ENCODE data around the gene C5orf63.
A peak's percentile ranks its signal among the peaks of the same experiment; 100 is the strongest.
"Not testable (repeated sequence)": the region's sequence is repeated elsewhere in the genome, so short reads cannot be mapped to it uniquely, and the experiment has no call there.

The C5orf63 gene

DNA sequence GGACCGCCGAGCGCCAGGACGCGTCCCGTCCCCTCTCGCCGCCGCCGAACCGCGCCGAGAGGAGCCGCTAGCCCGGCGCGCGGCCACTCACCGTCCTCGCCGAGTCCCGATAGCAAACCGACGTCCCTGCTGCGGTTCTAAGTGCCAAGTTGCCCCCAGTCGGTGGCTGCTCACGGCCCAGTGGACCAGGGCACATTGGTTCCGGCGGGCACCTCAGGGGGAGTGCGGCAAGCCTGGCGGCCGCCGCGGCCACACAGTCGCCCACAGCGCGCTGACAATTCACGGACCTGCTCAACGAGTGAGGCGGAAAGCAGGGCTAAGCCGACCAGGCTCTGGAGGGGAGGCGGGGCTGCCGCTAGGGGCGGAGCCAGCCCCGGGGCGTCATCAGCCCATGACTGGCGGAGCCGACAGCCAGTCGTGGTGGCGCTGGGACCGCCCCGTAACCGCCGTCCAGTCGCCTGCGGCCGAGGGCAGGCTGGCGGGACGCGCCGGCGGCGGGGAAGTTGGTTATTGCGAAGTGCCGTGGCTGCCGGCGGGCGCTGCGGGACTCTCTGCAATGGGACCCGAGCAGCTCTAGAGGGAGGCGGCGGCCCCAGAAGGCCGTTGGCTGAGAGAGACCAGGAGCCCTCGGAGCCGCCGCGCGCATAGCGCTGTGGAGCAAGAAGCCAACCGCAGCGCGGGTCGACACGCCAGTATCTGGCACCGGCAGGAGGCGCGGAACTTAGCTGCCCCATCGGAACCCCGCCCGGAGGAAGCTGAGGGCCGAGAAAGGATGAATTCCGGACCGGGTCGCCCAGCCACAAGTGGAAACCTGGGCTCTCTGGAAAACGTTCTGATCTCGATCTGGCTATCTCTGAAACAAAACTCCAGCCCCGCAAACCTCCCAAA is 42.8 kb downstream of the C5orf63 start, which contains the start of gene MARCHF3:
Gene MARCHF3 (minus strand): TSS at position 300 of the 888 bp plus-strand sequence. CDS start 112,387 bp downstream, outside the sequence.
- DNase-seq: peak; percentile 83

DNA sequence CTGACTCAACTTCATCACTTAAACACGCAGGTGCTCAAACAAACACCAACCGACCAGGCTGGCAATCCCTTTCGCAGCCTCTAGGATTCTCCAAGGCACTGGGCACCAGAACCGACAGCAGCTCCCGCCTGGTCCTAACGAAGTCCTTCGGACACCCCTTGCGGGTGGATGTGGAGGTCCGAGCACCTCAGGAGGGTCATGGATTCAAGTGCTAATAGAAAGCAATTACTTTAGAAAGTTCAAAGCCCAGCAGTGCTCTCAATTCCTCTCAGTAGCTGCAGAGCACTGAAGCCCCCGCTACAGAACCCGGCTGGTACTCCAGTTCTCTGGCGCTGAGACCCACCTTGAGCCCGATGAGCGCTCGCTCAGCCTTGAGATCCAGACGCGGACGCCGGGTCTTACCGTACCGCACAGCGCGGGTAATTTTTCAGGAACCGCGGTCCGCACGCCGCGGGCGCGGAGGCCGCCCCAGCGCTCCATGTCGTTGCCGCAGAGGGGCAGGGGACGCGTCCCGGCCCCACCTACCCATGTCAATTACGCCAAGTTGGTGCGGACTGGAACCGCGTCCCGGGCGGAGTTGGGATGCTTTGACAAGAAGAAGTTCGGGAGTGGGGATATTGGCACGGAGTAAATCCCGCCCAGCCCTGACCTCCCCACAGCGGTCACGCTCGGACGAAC is 43.6 kb downstream of the C5orf63 start:
- peak; percentile 31 for DNase-seq

GRCh38 chr5:127028822-127029457 is 44.4 kb downstream of the C5orf63 start:
- DNase-seq: no peak

DNA sequence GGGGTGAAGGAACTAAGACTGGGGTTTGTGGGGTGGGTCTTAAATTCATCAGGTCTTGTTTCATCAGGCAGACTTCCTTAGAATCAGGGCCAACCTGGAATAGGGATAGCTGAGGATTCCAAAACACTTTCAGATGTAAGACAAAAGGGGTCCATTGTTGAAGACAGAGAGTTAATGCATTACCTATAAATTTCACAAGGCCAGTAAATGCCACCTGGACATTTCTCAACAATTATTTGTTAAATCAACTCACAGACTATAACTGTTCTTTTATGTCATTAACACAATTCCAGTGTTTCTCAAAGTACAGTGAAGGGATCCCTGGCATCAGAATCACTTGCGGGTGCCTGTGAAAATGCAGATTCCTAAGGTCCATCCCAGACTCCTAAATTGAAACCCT is 45.8 kb downstream of the C5orf63 start:
- no peak for DNase-seq

DNA sequence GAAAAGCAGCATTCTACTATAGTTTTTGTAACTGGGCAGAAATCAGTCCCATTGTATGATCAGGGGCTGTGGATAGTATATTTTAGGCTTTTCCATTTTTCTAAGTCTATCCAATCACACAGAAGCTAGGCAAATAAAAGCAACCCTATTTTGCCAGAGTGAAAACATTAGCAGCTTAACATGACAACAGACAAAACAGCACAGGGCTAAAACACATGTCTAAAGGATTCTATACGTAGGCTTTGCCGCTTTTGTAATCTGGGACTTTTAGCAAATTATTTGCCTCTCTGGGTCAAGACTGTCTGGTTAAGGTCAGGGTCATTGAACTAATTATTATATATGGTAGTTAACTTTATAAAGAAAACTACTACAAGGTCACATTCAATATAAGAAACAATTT is 47.1 kb downstream of the C5orf63 start:
- no peak for DNase-seq

GRCh38 chr5:127025467-127025866 is 47.8 kb downstream of the C5orf63 start:
- DNase-seq: no peak

DNA sequence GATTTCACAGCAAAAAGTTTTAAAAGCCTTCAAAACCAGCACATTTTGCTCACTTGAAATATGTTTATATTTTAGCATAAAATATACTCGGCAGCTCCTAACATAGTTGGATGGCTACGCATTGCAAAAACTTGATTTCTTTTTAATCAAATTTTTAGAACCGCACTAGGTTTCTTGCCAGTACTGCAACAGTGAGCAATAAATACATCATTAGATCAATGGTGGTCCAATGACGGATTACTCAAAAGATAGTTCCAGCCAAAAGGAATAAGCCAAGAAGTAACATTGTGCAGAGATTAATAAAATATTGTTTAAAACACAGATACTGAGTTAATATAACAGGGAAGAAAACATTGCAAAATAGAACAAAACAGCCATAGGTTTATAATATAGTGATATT is 48.5 kb downstream of the C5orf63 start:
- DNase-seq: no peak

DNA sequence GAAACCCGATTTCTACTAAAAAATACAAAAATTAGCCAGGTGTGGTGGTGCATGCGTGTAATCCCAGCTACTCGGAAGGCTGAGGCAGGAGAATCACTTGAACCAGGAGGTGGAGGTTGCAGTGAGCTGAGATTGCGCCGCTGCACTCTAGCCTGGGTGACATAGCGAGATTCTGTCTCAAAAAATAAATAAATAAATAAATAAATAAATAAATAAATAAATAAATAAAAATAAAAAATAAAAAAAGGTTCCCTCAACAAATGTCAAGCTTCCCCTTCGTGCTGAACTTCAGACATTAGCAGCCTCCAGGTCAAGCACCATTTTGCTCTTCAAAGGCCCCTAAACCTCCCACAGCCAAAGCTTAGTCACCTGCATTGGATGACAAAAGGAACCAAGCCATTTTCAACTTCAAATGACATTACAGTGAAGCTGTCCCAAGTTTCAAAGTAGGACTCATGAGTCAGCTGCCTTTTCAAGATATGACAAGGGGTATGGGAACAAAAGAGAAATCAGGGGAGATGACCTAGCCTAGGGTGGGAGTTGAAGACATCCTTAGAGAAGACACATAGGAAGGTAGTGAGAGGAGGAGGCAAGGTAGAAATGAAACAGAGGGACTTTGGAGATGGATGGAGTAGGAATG is 49.6 kb downstream of the C5orf63 start:
- DNase-seq: not testable (repeated sequence)

DNA sequence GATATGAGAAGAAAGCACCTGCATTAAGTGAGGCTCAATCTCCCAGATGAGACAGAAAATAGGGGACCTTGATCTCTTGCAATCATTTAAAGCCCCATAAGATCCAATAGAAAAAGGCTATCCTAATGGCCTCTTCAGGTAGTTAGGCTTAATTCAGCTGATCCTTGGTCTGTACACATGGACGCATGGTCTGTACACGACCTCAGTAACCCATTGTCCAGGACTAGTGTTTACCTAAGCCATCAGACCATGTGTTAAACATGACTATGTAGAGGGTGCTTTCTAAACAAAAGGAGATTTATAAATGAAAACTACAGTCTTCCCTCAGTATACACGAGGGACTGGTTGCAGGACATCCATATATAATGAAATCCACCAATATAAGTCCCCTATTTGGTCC is 50.5 kb downstream of the C5orf63 start:
- DNase-seq: no peak

- DNase-seq: no peak
Measured at GRCh38 chr5:127019928-127020327, 53.4 kb downstream of the C5orf63 start.

- DNase-seq: not testable (repeated sequence)
Measured at GRCh38 chr5:127016722-127017121, 56.6 kb downstream of the C5orf63 start.

DNA sequence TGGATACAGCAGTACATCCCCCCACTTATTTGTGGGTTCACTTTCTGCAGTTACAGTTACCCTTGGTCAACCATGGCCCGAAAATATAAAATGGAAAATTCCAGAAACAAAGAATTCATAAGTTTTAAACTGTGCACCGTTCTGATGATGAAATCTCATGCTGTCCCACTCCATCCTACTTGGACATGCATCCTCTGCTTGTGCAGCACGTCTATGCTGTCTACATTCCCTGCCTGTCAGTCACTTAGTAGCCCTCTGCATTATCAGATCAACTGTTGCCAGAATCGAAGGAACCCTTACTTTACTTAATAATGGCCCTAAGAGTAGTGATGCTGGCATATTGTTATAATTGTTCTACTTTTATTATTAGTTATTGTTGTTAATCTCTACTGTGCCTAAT is 57.6 kb downstream of the C5orf63 start:
- no peak for DNase-seq

- no peak for DNase-seq
Measured at GRCh38 chr5:127014573-127014972, 58.7 kb downstream of the C5orf63 start.

DNA sequence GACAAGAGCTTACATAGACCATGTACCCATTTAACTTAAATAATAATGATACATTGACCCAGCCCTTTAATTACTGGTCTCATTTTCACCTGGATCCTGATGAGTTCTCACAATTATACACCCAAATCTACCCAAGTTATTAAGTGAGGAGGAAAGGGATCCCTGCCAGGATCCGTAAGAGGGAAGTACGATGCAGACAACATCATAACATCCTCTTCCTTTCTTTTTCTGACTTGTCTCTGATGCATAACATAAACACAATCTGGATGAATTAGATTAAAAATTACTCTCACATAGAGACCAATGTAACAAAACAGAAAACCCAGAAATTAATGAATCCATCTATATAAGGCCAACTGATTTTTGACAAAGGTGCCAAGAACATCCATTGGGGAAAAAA is 59.9 kb downstream of the C5orf63 start:
- DNase-seq: no peak

GRCh38 chr5:127012916-127013315 is 60.4 kb downstream of the C5orf63 start:
- no peak for DNase-seq

DNA sequence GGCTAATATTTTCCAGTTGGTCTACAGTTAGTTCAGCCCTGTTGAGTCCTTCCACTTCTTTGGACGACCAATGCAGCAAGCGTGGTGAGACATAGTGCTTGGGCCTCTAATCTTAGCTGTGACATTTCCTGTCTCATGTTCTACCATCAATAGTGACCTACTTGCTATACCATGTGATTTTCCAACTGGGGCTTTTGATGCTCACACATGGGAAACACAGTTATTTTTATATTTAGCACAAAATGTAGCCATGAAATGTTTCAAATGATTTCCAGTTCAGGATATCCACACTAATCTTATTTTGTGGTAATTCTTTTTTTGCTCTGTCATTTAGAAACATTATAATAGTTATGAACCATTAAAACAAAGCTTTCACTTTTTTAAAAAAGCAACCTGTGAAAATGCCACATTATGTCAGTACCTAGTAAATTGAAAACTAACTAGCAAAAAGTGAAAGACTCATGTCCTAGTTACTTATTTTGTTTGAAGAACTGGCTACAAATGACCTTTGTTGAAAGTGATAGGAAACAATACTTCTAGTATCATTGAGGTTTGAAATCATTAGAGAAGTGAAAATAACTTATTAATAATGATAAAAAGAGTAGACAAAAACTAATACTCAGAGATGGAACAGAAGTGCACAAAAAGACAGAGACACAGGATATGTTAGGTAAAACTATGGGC is 61.2 kb downstream of the C5orf63 start:
- DNase-seq: no peak

GRCh38 chr5:127011153-127011552 is 62.1 kb downstream of the C5orf63 start:
- DNase-seq: peak; percentile 82

- DNase-seq: no peak
Measured at GRCh38 chr5:127010362-127010761, 62.9 kb downstream of the C5orf63 start.

DNA sequence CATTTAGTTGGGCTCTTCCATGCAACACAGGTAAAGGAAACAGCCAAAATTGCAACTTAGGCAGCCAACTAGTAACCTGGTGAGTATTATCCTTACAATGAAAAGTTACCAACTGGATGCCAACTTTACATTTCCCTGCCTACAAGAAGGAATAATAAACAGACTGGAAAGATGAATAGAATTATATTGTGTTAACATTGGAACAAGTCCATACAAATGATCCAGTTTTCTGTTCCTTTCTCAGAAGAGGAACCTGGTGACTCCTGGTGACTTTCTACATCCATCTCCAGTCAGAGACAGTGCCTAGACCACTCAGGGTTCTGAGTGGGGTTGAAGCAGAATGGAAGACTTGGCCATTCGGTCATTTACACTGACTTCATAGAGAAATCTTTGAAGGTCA is 63.5 kb downstream of the C5orf63 start:
- no peak for DNase-seq

GRCh38 chr5:127008300-127008975 is 64.9 kb downstream of the C5orf63 start:
- no peak for DNase-seq

- no peak for DNase-seq
Measured at GRCh38 chr5:127007522-127007921, 65.8 kb downstream of the C5orf63 start.

- DNase-seq: no peak
Measured at GRCh38 chr5:127006744-127007143, 66.6 kb downstream of the C5orf63 start.
